CD4-positive, alpha-beta T cell treated with Interleukin-1 beta for 1 hour (primary cell): ENCODE results near the gene DHRS12.
A peak's percentile ranks its signal among the peaks of the same experiment; 100 is the strongest.

Experiments
- DNase-seq, 2 donors: peaks; one replicate each; pipeline ENCODE4 v3.0.0-alpha.2; 2020 to 2022

DHRS12 gene

GRCh38 chr13:51747438-51748434 lies 56.2 kb downstream of the DHRS12 start:
- no peak for DNase-seq

- no peak for DNase-seq
Measured at GRCh38 chr13:51746802-51747201, 57.2 kb downstream of the DHRS12 start.

GRCh38 chr13:51745243-51745642 lies 58.7 kb downstream of the DHRS12 start:
- no peak for DNase-seq

GRCh38 chr13:51742611-51743010 lies 61.4 kb downstream of the DHRS12 start:
- DNase-seq = no peak

DNA sequence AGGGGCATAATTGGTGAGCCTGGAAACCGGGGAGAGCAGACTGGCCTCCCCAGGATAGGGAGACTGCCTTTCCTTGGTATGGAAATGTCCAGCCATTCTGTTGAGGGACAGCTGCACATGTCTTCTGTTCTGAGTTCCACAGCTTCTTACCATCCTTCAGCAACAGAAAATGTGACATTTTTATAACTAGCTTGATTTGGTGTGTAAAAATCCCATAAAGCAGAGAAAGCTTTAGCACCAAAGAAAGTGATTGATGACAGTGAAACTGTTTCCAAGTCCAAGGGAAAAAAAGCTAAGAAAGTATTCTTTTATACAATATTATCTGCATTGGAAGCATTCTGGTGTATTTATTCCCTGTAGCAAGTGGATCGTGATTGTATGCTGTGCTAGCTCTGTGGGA lies 61.9 kb downstream of the DHRS12 start:
- DNase-seq = no peak

GRCh38 chr13:51740698-51741097 lies 63.3 kb downstream of the DHRS12 start:
- no peak for DNase-seq

- no peak for DNase-seq
Measured at GRCh38 chr13:51739027-51739764, 64.8 kb downstream of the DHRS12 start.

DNA sequence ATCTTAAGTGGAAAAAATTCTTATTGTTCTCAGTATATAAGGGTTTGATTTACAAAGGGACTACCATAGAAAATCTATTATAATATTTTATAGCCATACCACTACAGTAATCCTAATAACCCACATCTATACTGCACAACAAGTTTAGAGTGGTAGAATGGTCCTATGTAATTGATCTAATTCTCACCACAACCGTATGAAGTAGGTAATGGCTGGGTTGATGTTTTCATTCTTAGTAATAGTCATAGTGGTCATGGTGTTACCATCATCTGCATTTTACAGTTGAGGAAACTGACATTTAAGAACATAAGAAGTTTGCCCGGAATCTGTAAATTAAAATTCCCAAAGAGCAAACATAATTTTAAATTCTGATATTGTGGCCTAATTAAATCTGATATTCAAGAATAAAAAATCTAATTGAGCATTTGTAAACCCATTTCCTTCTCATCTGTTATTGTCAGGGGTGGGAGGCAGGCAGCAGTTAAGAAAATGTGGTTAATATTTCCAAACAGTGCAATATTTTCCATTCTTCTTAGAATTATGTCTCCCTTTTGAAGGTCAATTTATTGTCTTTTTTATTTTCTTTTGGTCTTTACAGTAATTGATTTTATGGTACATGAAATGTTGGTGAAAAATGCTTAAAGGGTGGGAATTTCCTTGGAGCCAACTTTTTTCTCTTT lies 65.6 kb downstream of the DHRS12 start:
- DNase-seq = no peak

GRCh38 chr13:51737609-51738008 lies 66.4 kb downstream of the DHRS12 start:
- peak in 1 of 2 donors; percentile 6 for DNase-seq

DNA sequence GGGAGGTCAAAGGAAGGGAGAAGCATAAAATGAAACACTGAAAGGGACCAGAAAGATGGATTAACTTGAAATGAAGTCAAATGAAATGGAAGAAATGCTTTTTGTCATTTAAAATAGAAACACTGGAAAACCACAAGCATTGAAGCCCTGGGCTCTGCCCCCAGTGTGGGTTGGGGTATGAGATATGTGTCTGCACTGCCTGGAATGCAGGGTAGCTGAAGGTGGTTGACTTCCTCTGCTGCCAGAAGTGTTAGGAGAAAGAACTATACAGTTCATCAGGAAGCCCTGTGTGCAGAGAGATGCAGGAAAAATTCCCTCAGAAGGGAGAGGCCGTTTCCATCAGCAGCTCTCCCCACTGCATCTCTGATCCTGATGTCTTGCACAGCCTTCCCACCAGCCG lies 69.2 kb downstream of the DHRS12 start:
- no peak for DNase-seq

- DNase-seq = no peak
Measured at GRCh38 chr13:51733374-51734298, 70.3 kb downstream of the DHRS12 start.

DNA sequence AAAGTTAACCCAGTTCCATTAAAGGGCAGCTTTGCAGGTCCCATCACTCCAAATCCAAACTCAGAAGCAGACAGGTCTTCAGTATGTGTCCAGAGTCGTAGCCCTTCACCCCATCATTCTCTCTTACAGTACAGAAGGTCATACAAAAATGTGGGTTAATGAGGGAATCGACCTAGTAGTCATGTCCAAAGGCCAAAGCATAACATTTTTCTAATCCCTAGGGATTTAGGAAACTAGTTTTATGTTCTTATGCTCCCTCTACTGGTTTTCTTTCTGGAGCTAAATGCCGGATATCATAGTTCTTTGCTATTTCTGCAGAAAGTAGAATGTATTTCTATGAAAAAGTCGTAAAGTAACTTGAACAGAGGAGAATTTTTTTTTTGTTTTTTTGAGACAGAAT lies 72.2 kb downstream of the DHRS12 start:
- DNase-seq = no peak

DNA sequence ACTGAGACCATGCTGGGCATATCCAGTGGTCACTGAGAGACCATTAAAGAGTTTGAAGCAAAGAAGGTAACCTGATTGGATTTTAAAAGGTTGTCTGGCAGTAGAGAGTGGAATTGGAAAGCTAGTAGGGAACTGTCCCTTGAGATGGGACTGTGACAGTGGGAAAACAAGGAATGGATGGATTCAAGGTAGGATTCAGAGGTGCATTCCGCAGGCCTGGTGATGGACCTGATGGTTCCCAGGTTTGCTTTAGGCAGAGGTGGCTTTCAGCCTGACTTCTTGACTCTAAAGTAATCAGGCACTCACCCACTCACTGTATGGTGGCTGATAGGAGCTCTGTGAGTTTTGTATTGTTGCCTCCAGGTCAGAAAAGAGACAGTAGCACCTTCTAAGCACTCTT lies 73.0 kb downstream of the DHRS12 start:
- DNase-seq = no peak

GRCh38 chr13:51729866-51730553 lies 74.0 kb downstream of the DHRS12 start:
- no peak for DNase-seq

DNA sequence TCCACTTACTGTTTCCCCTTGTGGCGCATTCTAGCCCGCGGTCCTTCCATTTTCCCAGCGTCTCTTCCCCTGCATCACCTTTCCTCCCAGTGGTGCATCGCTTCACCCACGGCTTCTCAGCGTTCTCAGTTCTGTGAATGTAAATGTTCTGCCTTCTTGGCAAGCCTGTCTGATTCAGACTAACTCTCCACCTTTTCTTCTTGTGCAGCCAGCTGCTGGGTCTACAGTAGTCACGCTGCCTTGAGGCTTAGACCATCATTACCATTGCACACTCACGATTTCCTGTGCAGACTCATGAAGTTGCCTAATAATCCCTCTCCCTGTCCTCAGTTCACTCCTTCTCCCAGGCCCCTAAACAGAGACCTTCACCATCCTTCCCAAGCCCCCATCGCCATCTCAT lies 75.0 kb downstream of the DHRS12 start:
- no peak for DNase-seq

GRCh38 chr13:51728275-51728673 lies 75.7 kb downstream of the DHRS12 start:
- DNase-seq = no peak

GRCh38 chr13:51727634-51728274 lies 76.2 kb downstream of the DHRS12 start:
- DNase-seq = no peak

DNA sequence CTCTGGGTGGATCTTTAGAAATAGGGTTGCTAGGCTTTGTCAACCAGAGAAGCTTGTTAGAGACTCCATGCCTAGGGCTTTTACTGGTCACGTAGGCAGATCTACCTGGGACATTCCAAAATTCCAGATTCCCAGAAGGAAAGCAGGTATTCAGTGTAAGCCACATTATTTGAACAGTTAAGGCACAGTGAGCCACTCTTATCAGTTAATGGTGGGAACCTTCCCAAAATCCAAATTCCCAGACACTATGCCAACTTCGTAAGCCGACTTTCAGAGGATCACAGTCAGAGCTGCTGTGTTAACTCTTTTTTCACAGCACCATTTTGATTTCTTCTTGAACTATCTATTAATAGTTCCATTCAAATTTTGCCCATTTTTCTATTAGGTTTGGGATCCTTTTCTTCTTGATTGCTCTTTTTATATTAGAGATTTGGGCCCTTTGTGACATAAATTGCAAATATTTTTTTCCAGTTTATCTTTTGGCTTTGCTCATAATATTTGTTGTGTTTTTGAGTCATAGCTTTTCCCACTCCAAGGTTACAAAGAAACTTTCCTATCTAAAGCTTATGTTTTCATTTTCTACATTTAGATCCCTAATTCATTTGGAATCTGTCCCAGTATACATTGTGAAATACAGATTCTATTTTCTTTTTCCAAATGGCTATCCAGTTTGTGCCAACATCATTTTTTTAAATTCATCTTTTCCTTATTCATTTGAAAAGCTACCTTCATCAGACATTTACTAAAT lies 77.3 kb downstream of the DHRS12 start:
- no peak for DNase-seq

DNA sequence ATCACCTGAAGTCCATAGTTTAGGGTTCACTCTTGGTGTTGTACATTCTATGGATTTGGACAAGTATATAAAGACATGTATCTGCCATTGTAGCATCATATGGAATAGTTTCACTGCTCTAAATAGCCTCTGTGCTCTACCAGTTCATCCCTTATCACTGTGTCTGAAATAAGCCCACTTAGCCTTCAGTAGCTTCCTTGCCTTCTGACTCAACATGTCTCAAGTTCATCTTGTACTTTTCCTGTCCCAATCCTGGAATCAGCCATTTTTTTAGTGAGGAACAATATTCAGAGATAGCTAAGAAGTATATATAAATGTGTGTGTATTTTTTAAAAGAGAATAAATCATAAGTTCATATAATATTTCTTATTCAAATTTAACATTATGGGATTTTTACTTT lies 79.2 kb downstream of the DHRS12 start:
- DNase-seq = no peak

DNA sequence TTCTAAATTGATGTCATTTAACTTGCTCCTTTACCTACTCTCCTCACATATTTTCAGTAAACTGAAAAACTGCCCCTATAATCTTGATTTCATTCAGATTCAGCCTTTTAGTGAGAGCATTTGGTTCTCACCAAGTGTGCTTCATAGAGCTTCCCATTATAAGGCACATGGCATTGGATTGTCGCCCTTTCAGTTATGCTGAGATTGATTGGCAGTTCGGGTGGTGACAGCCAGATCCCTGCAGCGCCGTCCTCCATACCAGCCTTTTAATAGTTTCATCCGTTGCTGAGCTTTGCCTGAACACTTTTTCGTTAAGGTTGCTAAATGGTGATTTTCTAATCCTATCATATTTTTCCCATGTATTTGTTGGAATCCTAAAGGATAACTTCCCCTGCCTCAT lies 80.4 kb downstream of the DHRS12 start:
- no peak for DNase-seq
